ENCODE results near the gene ZFYVE26. TPM values are rescaled to one million over a fixed set of nuclear protein-coding genes. Genes with fewer than 3 reads are reported as not detected.

The ZFYVE26 gene
- total RNA-seq, 1 experiment from 2014 or later, result 20.5 TPM

- H3K36me3 ChIP-seq (ENCODE audit: insufficient read depth, low read length, poor library complexity, severe bottlenecking), result peaks cover under 1% of the 10 kb centered on the region
- H3K27ac ChIP-seq (ENCODE audit: low read depth, low read length, poor library complexity, severe bottlenecking), result no peak overlapping the region
- H3K9me3 ChIP-seq (ENCODE audit: low read depth, low read length, poor library complexity, severe bottlenecking), result no peaks in the 10 kb centered on the region
- H3K27me3 ChIP-seq (replicated peaks; ENCODE audit: insufficient read depth, low read depth, low read length, poor library complexity), result no peaks in the 10 kb centered on the region
- no TSS peak for BruUV-seq (replicated peaks)
- intact Hi-C loops (cut with micrococcal nuclease; ENCODE audit: unreplicated experiment), result no loop called here
- H3K4me1 ChIP-seq (ENCODE audit: insufficient read depth, low read length, poor library complexity, severe bottlenecking), result peaks cover 15% of the 10 kb centered on the region
- ChIA-PET CTCF (no interaction called here), POLR2A (ENCODE audit: low non-redundant PET) (no interaction called here)
- no peak for DNase-seq (ENCODE audit: low spot score)
- no peak overlapping the region for H3K4me3 ChIP-seq (ENCODE audit: low read depth, low read length, poor library complexity, severe bottlenecking)
- TF ChIP-seq, protein P1, sequence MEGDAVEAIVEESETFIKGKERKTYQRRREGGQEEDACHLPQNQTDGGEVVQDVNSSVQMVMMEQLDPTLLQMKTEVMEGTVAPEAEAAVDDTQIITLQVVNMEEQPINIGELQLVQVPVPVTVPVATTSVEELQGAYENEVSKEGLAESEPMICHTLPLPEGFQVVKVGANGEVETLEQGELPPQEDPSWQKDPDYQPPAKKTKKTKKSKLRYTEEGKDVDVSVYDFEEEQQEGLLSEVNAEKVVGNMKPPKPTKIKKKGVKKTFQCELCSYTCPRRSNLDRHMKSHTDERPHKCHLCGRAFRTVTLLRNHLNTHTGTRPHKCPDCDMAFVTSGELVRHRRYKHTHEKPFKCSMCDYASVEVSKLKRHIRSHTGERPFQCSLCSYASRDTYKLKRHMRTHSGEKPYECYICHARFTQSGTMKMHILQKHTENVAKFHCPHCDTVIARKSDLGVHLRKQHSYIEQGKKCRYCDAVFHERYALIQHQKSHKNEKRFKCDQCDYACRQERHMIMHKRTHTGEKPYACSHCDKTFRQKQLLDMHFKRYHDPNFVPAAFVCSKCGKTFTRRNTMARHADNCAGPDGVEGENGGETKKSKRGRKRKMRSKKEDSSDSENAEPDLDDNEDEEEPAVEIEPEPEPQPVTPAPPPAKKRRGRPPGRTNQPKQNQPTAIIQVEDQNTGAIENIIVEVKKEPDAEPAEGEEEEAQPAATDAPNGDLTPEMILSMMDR (conservative IDR thresholded peaks at IDR 0.05; ENCODE audit: low read depth, low read length), result no peak
- TF ChIP-seq EZH2 (IDR thresholded peaks at IDR 0.05; ENCODE audit: borderline replicate concordance, low read depth, low read length, poor library complexity, severe bottlenecking), result no peak
Measured at GRCh38 chr14:67698179-67698578, 118.2 kb downstream of the ZFYVE26 start.

- TF ChIP-seq, protein P1 (conservative IDR thresholded peaks at IDR 0.05; ENCODE audit: low read depth, low read length), result no peak
- no peak for TF ChIP-seq EZH2 (IDR thresholded peaks at IDR 0.05; ENCODE audit: borderline replicate concordance, low read depth, low read length, poor library complexity, severe bottlenecking)
- Histone ChIP-seq H3K4me1 (ENCODE audit: insufficient read depth, low read length, poor library complexity, severe bottlenecking) (peaks cover 20% of the 10 kb centered on the region), H3K36me3 (ENCODE audit: insufficient read depth, low read length, poor library complexity, severe bottlenecking) (peaks cover 12% of the 10 kb centered on the region), H3K9me3 (ENCODE audit: low read depth, low read length, poor library complexity, severe bottlenecking) (no peaks in the 10 kb centered on the region), H3K27me3 (replicated peaks; ENCODE audit: insufficient read depth, low read depth, low read length, poor library complexity) (no peaks in the 10 kb centered on the region), H3K4me3 (ENCODE audit: low read depth, low read length, poor library complexity, severe bottlenecking) (no peak overlapping the region), H3K27ac (ENCODE audit: low read depth, low read length, poor library complexity, severe bottlenecking) (no peak overlapping the region)
- ChIA-PET CTCF (no interaction called here), POLR2A (ENCODE audit: low non-redundant PET) (no interaction called here)
- no TSS peak for BruUV-seq (replicated peaks)
- intact Hi-C loops (cut with micrococcal nuclease; ENCODE audit: unreplicated experiment), result no loop called here
- no peak for DNase-seq (ENCODE audit: low spot score)
Measured at GRCh38 chr14:67697006-67697405, 119.4 kb downstream of the ZFYVE26 start.

Other genes starting within 250 kb of the ZFYVE26 start
- 25.7 TPM in 2 replicates for gene PIGH, start 216.3 kb downstream of the ZFYVE26 start, total RNA-seq (2021)
- 32.1 and 35.6 TPM in 2 replicates for gene ARG2, start 196.7 kb downstream of the ZFYVE26 start, total RNA-seq (2021)
- gene VTI1B, start 142.0 kb downstream of the ZFYVE26 start, total RNA-seq (2021), result 111 and 123 TPM in 2 replicates
- gene RDH11, start 120.8 kb downstream of the ZFYVE26 start, total RNA-seq (2021), result 95.3 and 107 TPM in 2 replicates
- not detected in 2 replicates for gene RDH12, start 114.7 kb downstream of the ZFYVE26 start, total RNA-seq (2021)
- gene RAD51B, start 3.2 kb upstream of the ZFYVE26 start, total RNA-seq (2021), result 14.8 and 23.3 TPM in 2 replicates

Data from A673 (cell line).